Measurements from ENCODE around the gene HNRNPLL.
"Not testable (repeated sequence)": the region's sequence is repeated elsewhere in the genome, so short reads cannot be mapped to it uniquely, and the experiment has no call there.

Gene HNRNPLL

GRCh38 chr2:38602732-38603401, at the start of gene HNRNPLL:
Gene HNRNPLL, minus strand, starts transcription at chr2:38602928. Its CDS starts 302 bp downstream, at chr2:38602626.
- peak; percentile 96 for DNase-seq (ENCODE audit: low read depth)

- no peak for DNase-seq (ENCODE audit: low read depth)
Observed at GRCh38 chr2:38650717-38651116, 48.0 kb upstream of the HNRNPLL start.

GRCh38 chr2:38650012-38650411, 47.3 kb upstream of the HNRNPLL start:
- no peak for DNase-seq (ENCODE audit: low read depth)

- DNase-seq (ENCODE audit: low read depth): no peak
Observed at GRCh38 chr2:38649176-38649728, 46.5 kb upstream of the HNRNPLL start.

- peak; percentile 90 for DNase-seq (ENCODE audit: low read depth)
Observed at GRCh38 chr2:38648107-38648761, 45.5 kb upstream of the HNRNPLL start.

GRCh38 chr2:38643683-38644511, 41.2 kb upstream of the HNRNPLL start:
- not testable (repeated sequence) for DNase-seq (ENCODE audit: low read depth)

GRCh38 chr2:38643021-38643671, 40.4 kb upstream of the HNRNPLL start:
- no peak for DNase-seq (ENCODE audit: low read depth)

- not testable (repeated sequence) for DNase-seq (ENCODE audit: low read depth)
Observed at GRCh38 chr2:38642373-38643017, 39.8 kb upstream of the HNRNPLL start.

GRCh38 chr2:38636069-38636468, 33.3 kb upstream of the HNRNPLL start:
- no peak for DNase-seq (ENCODE audit: low read depth)

GRCh38 chr2:38635139-38635538, 32.4 kb upstream of the HNRNPLL start:
- DNase-seq (ENCODE audit: low read depth): no peak

GRCh38 chr2:38634684-38635083, 32.0 kb upstream of the HNRNPLL start:
- no peak for DNase-seq (ENCODE audit: low read depth)

- no peak for DNase-seq (ENCODE audit: low read depth)
Observed at GRCh38 chr2:38633895-38634294, 31.2 kb upstream of the HNRNPLL start.

GRCh38 chr2:38632980-38633379, 30.3 kb upstream of the HNRNPLL start:
- DNase-seq (ENCODE audit: low read depth): no peak

GRCh38 chr2:38631976-38632375, 29.2 kb upstream of the HNRNPLL start:
- no peak for DNase-seq (ENCODE audit: low read depth)

GRCh38 chr2:38629684-38630083, 27.0 kb upstream of the HNRNPLL start:
- no peak for DNase-seq (ENCODE audit: low read depth)

- no peak for DNase-seq (ENCODE audit: low read depth)
Observed at GRCh38 chr2:38627391-38627790, 24.7 kb upstream of the HNRNPLL start.

GRCh38 chr2:38626326-38627035, 23.8 kb upstream of the HNRNPLL start:
- DNase-seq (ENCODE audit: low read depth): no peak

- no peak for DNase-seq (ENCODE audit: low read depth)
Observed at GRCh38 chr2:38622210-38622609, 19.5 kb upstream of the HNRNPLL start.

GRCh38 chr2:38621018-38621417, 18.3 kb upstream of the HNRNPLL start:
- DNase-seq (ENCODE audit: low read depth): no peak

- DNase-seq (ENCODE audit: low read depth): no peak
Observed at GRCh38 chr2:38620282-38620977, 17.7 kb upstream of the HNRNPLL start.
